H1 (cell line): ENCODE measurements around the gene ARMH3.

Experiments
- CEBPB ChIP-seq: IDR thresholded peaks from 2 replicates; pipeline ENCODE4 v1.6.1; 2012; ENCODE audit warnings: low read depth, low read length
- EGR1 ChIP-seq: IDR thresholded peaks from 2 replicates; pipeline ENCODE4 v1.6.1; 2011; ENCODE audit warnings: low read depth, low read length, borderline replicate concordance
- TCF12 ChIP-seq: IDR thresholded peaks from 2 replicates; pipeline ENCODE4 v1.6.1; 2011; ENCODE audit warnings: low read depth, mild to moderate bottlenecking, low read length
- TF ChIP-seq, protein P1 (sequence below), 3 experiments: IDR thresholded peaks; 1 replicate in 2 of 3; 2 replicates in 1 of 3; pipeline versions ENCODE4 v1.5.1 to v1.6.1; 2011; ENCODE audit warnings: low read length in 3 of 3, mild to moderate bottlenecking in 3 of 3, inconsistent platforms in 2 of 3, low read depth in 1 of 3, moderate library complexity in 1 of 3; ENCODE audit not compliant: insufficient read depth in 1 of 3; ENCODE audit errors: control extremely low read depth in 1 of 3
- TF ChIP-seq, protein P2 (sequence below): IDR thresholded peaks from 2 replicates; pipeline ENCODE4 v1.6.1; 2011; ENCODE audit warnings: low read depth, mild to moderate bottlenecking, low read length; ENCODE audit not compliant: insufficient read depth

DNA sequence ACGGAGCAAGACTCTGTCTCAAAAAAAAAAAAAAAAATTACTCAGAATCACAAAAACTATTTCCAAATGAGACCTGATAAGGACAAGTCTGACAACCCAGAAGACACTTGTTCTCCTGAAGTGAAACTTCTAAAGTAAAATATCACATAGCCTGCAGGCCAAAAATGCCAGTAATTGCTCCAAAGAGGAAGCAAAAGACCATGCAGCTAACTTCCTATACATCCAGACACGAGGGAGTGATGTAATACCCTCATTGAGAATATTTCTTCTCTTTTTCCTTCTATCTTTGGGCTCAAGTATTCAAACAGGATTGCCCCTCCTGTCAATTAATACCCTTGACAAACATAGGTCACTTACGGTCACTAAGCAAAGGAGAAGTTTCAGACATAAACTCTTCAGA is 31.2 kb downstream of the ARMH3 start:
- TF ChIP-seq, protein P1, sequence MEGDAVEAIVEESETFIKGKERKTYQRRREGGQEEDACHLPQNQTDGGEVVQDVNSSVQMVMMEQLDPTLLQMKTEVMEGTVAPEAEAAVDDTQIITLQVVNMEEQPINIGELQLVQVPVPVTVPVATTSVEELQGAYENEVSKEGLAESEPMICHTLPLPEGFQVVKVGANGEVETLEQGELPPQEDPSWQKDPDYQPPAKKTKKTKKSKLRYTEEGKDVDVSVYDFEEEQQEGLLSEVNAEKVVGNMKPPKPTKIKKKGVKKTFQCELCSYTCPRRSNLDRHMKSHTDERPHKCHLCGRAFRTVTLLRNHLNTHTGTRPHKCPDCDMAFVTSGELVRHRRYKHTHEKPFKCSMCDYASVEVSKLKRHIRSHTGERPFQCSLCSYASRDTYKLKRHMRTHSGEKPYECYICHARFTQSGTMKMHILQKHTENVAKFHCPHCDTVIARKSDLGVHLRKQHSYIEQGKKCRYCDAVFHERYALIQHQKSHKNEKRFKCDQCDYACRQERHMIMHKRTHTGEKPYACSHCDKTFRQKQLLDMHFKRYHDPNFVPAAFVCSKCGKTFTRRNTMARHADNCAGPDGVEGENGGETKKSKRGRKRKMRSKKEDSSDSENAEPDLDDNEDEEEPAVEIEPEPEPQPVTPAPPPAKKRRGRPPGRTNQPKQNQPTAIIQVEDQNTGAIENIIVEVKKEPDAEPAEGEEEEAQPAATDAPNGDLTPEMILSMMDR (IDR thresholded peaks at IDR 0.05; ENCODE audit: control extremely low read depth in 1 of 3, insufficient read depth in 1 of 3, low read depth in 1 of 3, low read length in 3 of 3): no peak
- no peak for TF ChIP-seq EGR1
- no peak for TF ChIP-seq TCF12
- TF ChIP-seq, protein P2, sequence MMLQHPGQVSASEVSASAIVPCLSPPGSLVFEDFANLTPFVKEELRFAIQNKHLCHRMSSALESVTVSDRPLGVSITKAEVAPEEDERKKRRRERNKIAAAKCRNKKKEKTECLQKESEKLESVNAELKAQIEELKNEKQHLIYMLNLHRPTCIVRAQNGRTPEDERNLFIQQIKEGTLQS: no peak
- TF ChIP-seq CEBPB: no peak
